A673 (cell line): ENCODE data around the gene KRT36.

Experiments used
- CTCF ChIP-seq: fragments of 300-800, 200-600 bp; sonication (generic); conservative IDR thresholded peaks from 2 replicates; pipeline ENCODE4 v1.5.1; 2017; ENCODE audit warnings: low read depth, mild to moderate bottlenecking, antibody characterized with exemption, low read length, moderate library complexity, mixed read lengths
- EZH2 ChIP-seq: fragments of 200-600 bp; sonication (generic); IDR thresholded peaks from 2 replicates; pipeline ENCODE4 v1.6.1; 2017; ENCODE audit warnings: borderline replicate concordance, low read depth, mild to moderate bottlenecking, mixed read lengths, antibody characterized with exemption, low read length; ENCODE audit not compliant: poor library complexity, severe bottlenecking

- TF ChIP-seq CTCF (no peak), EZH2 (no peak)
Measured at GRCh38 chr17:41453066-41453465, 36.6 kb downstream of the KRT36 start.
